Body of pancreas (tissue), 4 donors: ENCODE data around the gene DDT.
"Not testable (repeated sequence)": the region's sequence is repeated elsewhere in the genome, so short reads cannot be mapped to it uniquely, and the experiment has no call there.

Experiments
- POLR2A ChIP-seq, 3 donors: fragments of 450-650 bp; IDR thresholded peaks; one replicate each; pipeline ENCODE4 v1.6.1; 2016; ENCODE audit warnings: antibody characterized with exemption in 3 of 3, mild to moderate bottlenecking in 2 of 3
- TF ChIP-seq, protein P1 (sequence below), 7 experiments: fragments of 450-650 bp in 4 of 7; fragments of 200-600 bp in 3 of 7; sonication (generic) in 3 of 7; IDR thresholded peaks; one replicate each; pipeline ENCODE4 v1.5.1; 2016 to 2019; ENCODE audit warnings: antibody characterized with exemption in 7 of 7

- TF ChIP-seq, protein P1, sequence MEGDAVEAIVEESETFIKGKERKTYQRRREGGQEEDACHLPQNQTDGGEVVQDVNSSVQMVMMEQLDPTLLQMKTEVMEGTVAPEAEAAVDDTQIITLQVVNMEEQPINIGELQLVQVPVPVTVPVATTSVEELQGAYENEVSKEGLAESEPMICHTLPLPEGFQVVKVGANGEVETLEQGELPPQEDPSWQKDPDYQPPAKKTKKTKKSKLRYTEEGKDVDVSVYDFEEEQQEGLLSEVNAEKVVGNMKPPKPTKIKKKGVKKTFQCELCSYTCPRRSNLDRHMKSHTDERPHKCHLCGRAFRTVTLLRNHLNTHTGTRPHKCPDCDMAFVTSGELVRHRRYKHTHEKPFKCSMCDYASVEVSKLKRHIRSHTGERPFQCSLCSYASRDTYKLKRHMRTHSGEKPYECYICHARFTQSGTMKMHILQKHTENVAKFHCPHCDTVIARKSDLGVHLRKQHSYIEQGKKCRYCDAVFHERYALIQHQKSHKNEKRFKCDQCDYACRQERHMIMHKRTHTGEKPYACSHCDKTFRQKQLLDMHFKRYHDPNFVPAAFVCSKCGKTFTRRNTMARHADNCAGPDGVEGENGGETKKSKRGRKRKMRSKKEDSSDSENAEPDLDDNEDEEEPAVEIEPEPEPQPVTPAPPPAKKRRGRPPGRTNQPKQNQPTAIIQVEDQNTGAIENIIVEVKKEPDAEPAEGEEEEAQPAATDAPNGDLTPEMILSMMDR (IDR thresholded peaks at IDR 0.05): not testable (repeated sequence)
- not testable (repeated sequence) for TF ChIP-seq POLR2A (IDR thresholded peaks at IDR 0.05)
Observed at GRCh38 chr22:23953485-23953884, 20.8 kb downstream of the DDT start.
